ENCODE measurements around the gene ARL6. TPM values are rescaled to one million over a fixed set of nuclear protein-coding genes. Genes with fewer than 3 reads are reported as not detected.
A peak's percentile ranks its signal among the peaks of the same experiment; 100 is the strongest.

The ARL6 gene, protein sequence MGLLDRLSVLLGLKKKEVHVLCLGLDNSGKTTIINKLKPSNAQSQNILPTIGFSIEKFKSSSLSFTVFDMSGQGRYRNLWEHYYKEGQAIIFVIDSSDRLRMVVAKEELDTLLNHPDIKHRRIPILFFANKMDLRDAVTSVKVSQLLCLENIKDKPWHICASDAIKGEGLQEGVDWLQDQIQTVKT
- 1 to 10 TPM; 3.0 to 7.5 (median 5.8) TPM for total RNA-seq
- 1 to 10 TPM; 3.5 to 4.1 TPM for polyA plus RNA-seq
- 4.3 reads per million, percentile 22 among the genes with 10 or more reads in this experiment for total RNA-seq

DNA sequence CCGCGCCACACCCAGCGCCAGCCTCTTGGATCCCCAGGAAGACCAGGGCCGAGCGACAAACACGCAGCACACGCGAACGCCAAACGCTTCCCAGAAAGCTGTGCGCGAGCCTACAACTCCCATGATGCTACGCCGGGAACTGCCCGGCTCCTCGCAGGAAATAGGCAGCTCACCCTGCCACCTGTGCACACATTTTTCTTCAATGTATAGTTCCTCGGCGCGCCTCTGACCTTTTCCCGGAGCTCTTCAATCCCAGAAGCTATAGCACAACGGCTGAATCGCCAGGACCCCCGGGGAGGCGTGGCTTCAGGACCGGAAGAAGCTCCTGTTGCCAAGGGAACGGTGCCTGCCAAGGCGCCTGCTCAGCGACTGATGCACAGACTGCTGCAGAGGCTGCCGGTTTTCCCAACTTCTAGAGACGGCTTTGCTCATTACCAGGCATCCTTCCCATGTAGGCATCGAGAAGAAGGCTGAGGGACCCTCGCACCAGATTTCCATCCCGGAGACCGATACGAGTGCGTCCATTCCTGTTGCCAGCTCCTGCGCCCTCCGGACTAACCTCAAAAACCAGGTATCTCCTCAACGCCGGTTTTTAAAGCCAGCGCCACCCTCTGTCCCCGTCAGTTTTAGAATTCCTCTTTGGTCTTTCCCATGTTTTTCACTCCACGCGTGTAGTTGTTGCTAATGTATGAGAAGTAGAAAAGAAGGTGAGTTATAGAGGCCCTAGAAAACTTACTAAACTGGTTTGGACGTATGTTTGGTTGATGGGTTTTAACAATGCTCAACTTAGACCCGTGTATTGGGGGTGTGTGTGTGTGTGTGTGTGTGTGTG lies at the start of gene ARL6:
Gene ARL6, plus strand, starts transcription at position 352 of the 832 bp plus-strand sequence. CDS start 3,350 bp downstream, outside the sequence.
- H3K4me3 Mint-ChIP-seq = peak within 1 kb of the TSS; percentile 91 to 99 (median 98)
- intact Hi-C loops (cut with micrococcal nuclease) = loop anchor here (1.0 to 2.0 kb wide), 8 partner anchors 56 to 1136 kb away; partner anchors contain the start of genes CPOX (in 2 of the 2), DCBLD2 (in 2 of the 2) and RIOX2 (in 2 of the 2)
- POLR2A ChIA-PET = interaction anchor here (0.8 to 1.4 kb wide), 5 partner anchors 15 to 1137 kb away, joined by 3 to 6 read pairs (median 4); partner anchors contain the start of genes DCBLD2 and RIOX2
- H3K36me3 ChIP-seq (ENCODE audit: control insufficient read depth in 2 of 3, insufficient read depth in 3 of 3, low read length in 3 of 3) = peaks cover 0 to 6% (median 0%) of the 10 kb centered on the region in 3 experiments
- H3K4me1 ChIP-seq (ENCODE audit: control insufficient read depth in 2 of 2, insufficient read depth in 2 of 2, low read length in 2 of 2) = peaks cover 5 to 15% of the 10 kb centered on the region in 2 donors
- no peaks in the 10 kb centered on the region for H3K9me3 Mint-ChIP-seq
- peak within 1 kb of the TSS; percentile 98 for H3K4me3 ChIP-seq (ENCODE audit: low read length)
- ATAC-seq (peak; percentile 95), DNase-seq (peak; percentile 53 to 78 (median 73))
- peak within 1 kb of the TSS; percentile 90 to 97 (median 93) for H3K27ac Mint-ChIP-seq
- CTCF ChIA-PET = interaction anchor here (0.6 to 1.0 kb wide), 3 partner anchors 9 to 456 kb away, joined by 3 to 4 read pairs (median 3); no protein-coding TSS in a partner anchor
- H3K9me3 ChIP-seq (ENCODE audit: control insufficient read depth in 2 of 3, low read length in 3 of 3) = no peaks in the 10 kb centered on the region
- peaks cover 0 to 4% (median 0%) of the 10 kb centered on the region in 5 donors for H3K27me3 Mint-ChIP-seq
- peaks cover 0 to 7% (median 4%) of the 10 kb centered on the region in 5 donors for H3K36me3 Mint-ChIP-seq
- H3K27me3 ChIP-seq (ENCODE audit: control insufficient read depth in 2 of 2, insufficient read depth in 2 of 2, low read length in 2 of 2) = no peaks in the 10 kb centered on the region
- peak within 1 kb of the TSS; percentile 78 for H3K27ac ChIP-seq (ENCODE audit: low read depth, low read length)
- H3K4me1 Mint-ChIP-seq = peaks cover 9 to 36% (median 27%) of the 10 kb centered on the region in 7 donors

DNA sequence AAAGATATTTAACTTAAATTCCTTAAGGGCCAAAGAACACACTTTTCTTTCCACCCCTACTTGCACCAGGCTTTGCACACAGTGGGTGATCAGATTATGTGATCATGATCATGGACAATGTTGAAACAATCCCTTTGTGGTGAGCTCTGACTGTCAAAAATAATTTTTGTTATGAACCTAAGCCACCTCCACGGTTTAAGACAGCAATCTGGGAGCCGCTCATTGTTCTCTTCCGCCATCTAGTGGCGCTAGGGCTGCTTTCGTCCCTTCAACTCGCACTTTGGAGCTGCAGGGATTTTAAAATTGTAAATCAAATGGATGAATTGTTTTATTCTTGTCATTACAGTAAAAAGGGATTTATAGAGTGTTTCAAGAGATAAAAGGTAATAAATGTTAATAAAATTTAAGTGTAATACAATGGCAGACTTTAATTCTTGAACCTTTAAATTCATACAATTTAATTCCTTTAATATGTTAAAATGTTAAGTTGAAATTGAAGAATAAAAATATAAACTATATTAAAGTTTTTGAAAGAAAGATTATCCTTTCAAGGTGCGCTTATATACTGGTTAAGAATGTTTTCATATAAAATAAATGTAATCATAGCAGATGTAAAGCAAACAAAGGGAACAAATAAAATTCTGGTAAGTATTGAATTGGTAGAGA lies 45.3 kb upstream of the ARL6 start:
- no peaks in the 10 kb centered on the region for H3K4me1 ChIP-seq (ENCODE audit: control insufficient read depth in 2 of 2, insufficient read depth in 2 of 2, low read length in 2 of 2)
- H3K27ac Mint-ChIP-seq = peak overlapping the region in 1 of 9 donors; percentile 33
- intact Hi-C loops (cut with micrococcal nuclease) = loop anchor here (1.0 to 2.0 kb wide), 2 partner anchors 304 to 854 kb away; no protein-coding TSS in a partner anchor
- no peak overlapping the region for H3K27ac ChIP-seq (ENCODE audit: low read depth, low read length)
- H3K27me3 ChIP-seq (ENCODE audit: control insufficient read depth in 2 of 2, insufficient read depth in 2 of 2, low read length in 2 of 2) = no peaks in the 10 kb centered on the region
- peak overlapping the region in 6 of 10 donors; percentile 35 to 60 (median 48) for H3K4me3 Mint-ChIP-seq
- no peaks in the 10 kb centered on the region for H3K36me3 ChIP-seq (ENCODE audit: control insufficient read depth in 2 of 3, insufficient read depth in 3 of 3, low read length in 3 of 3)
- no peaks in the 10 kb centered on the region for H3K9me3 Mint-ChIP-seq
- peaks cover 0 to 20% (median 3%) of the 10 kb centered on the region in 5 donors for H3K27me3 Mint-ChIP-seq
- no peaks in the 10 kb centered on the region for H3K36me3 Mint-ChIP-seq
- H3K9me3 ChIP-seq (ENCODE audit: control insufficient read depth in 2 of 3, low read length in 3 of 3) = no peaks in the 10 kb centered on the region
- ATAC-seq (peak; percentile 95), DNase-seq (peak; percentile 12 to 63 (median 50))
- ChIA-PET CTCF (interaction anchor here (0.6 to 1.1 kb wide), 5 partner anchors 9 to 303 kb away, joined by 3 to 4 read pairs (median 3); no protein-coding TSS in a partner anchor), POLR2A (interaction anchor here (0.6 kb wide), 1 partner anchor 232 kb away, joined by 4 read pairs; no protein-coding TSS in a partner anchor)
- no peaks in the 10 kb centered on the region for H3K4me1 Mint-ChIP-seq
- H3K4me3 ChIP-seq (ENCODE audit: low read length) = no peak overlapping the region

DNA sequence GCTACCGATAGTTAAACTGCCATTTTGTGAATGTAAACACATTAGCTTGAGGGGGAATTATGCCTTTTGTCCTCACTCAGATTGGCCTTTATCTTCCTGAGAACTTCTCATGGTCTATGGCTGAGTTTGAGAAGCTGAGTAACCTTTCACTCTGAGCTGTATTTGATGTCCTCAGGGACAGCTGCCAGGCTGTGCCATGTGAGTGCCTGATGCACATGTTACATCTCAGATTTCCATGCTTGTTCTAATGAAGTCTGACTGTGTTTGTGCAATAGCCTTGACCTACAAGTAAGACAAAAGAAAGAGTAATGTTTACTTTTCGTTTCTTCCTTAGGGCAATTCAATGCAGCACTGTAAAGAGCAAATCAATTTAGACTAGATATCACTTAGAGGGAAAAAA lies 44.1 kb upstream of the ARL6 start:
- H3K4me3 Mint-ChIP-seq = no peak overlapping the region
- Histone ChIP-seq H3K4me1 (ENCODE audit: control insufficient read depth in 2 of 2, insufficient read depth in 2 of 2, low read length in 2 of 2) (no peaks in the 10 kb centered on the region), H3K4me3 (ENCODE audit: low read length) (no peak overlapping the region), H3K36me3 (ENCODE audit: control insufficient read depth in 2 of 3, insufficient read depth in 3 of 3, low read length in 3 of 3) (no peaks in the 10 kb centered on the region), H3K27me3 (ENCODE audit: control insufficient read depth in 2 of 2, insufficient read depth in 2 of 2, low read length in 2 of 2) (no peaks in the 10 kb centered on the region), H3K9me3 (ENCODE audit: control insufficient read depth in 2 of 3, low read length in 3 of 3) (no peaks in the 10 kb centered on the region), H3K27ac (ENCODE audit: low read depth, low read length) (no peak overlapping the region)
- DNase-seq = no peak
- no peaks in the 10 kb centered on the region for H3K9me3 Mint-ChIP-seq
- ChIA-PET POLR2A (no interaction called here), CTCF (interaction anchor here (1.0 kb wide), 1 partner anchor 15 kb away, joined by 4 read pairs; no protein-coding TSS in a partner anchor)
- peaks cover 0 to 22% (median 3%) of the 10 kb centered on the region in 5 donors for H3K27me3 Mint-ChIP-seq
- no peak overlapping the region for H3K27ac Mint-ChIP-seq
- no peaks in the 10 kb centered on the region for H3K36me3 Mint-ChIP-seq
- H3K4me1 Mint-ChIP-seq = no peaks in the 10 kb centered on the region
- intact Hi-C loops (cut with micrococcal nuclease) = no loop called here
- ATAC-seq = no peak

DNA sequence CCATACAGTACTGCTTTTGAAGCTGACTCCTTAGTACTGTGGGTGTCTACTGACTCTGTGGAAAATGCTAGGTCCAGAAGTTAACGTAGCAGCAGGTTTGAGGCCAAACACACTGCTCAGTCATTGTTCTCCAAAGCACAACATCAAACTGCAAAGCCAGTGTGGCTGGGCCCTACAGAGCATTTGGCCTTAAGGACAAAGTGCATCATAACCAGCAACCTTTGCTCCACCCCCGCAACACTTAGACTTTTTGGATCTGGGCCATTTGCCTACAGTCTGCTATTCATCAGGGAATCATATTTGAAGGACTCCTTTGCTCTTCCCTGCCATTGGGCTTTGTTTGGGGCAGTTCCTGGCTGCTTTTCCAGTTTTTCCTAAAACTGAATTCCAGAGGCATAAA lies 43.1 kb upstream of the ARL6 start:
- POLR2A ChIA-PET = no interaction called here

DNA sequence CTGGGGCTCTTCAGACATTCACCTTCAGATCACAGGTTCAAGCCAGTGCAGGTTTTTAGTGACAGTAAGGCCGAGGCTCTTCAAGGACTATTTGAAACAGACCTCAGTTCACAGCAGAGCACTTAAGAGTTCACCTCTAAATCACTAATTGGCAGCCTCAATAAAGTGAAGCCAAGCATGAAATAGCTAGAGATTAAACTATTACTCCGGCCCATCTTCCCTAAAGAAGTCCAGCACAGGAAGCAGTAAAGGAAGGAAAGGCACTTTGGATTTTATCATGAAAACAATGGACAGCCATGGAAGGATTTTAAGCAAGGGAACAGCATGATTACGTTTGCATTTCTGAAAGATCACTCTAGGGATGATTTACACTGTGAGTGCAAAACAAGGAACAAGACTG lies 27.6 kb upstream of the ARL6 start:
- Mint-ChIP-seq H3K4me1 (no peaks in the 10 kb centered on the region), H3K27me3 (peaks cover 2 to 38% (median 15%) of the 10 kb centered on the region in 5 donors), H3K4me3 (no peak overlapping the region), H3K27ac (no peak overlapping the region), H3K9me3 (no peaks in the 10 kb centered on the region), H3K36me3 (no peaks in the 10 kb centered on the region)
- intact Hi-C loops (cut with micrococcal nuclease) = no loop called here
- Histone ChIP-seq H3K36me3 (ENCODE audit: control insufficient read depth in 2 of 3, insufficient read depth in 3 of 3, low read length in 3 of 3) (no peaks in the 10 kb centered on the region), H3K27me3 (ENCODE audit: control insufficient read depth in 2 of 2, insufficient read depth in 2 of 2, low read length in 2 of 2) (no peaks in the 10 kb centered on the region), H3K4me1 (ENCODE audit: control insufficient read depth in 2 of 2, insufficient read depth in 2 of 2, low read length in 2 of 2) (no peaks in the 10 kb centered on the region), H3K27ac (ENCODE audit: low read depth, low read length) (no peak overlapping the region), H3K9me3 (ENCODE audit: control insufficient read depth in 2 of 3, low read length in 3 of 3) (no peaks in the 10 kb centered on the region), H3K4me3 (ENCODE audit: low read length) (no peak overlapping the region)
- ATAC-seq (no peak), DNase-seq (no peak)
- ChIA-PET CTCF (no interaction called here), POLR2A (no interaction called here)

More for the DNA sequence above, 43.1 kb upstream of the ARL6 start:
- intact Hi-C loops (cut with micrococcal nuclease) = no loop called here
- Histone ChIP-seq H3K4me1 (ENCODE audit: control insufficient read depth in 2 of 2, insufficient read depth in 2 of 2, low read length in 2 of 2) (no peaks in the 10 kb centered on the region), H3K4me3 (ENCODE audit: low read length) (no peak overlapping the region), H3K27me3 (ENCODE audit: control insufficient read depth in 2 of 2, insufficient read depth in 2 of 2, low read length in 2 of 2) (no peaks in the 10 kb centered on the region), H3K27ac (ENCODE audit: low read depth, low read length) (no peak overlapping the region), H3K9me3 (ENCODE audit: control insufficient read depth in 2 of 3, low read length in 3 of 3) (no peaks in the 10 kb centered on the region), H3K36me3 (ENCODE audit: control insufficient read depth in 2 of 3, insufficient read depth in 3 of 3, low read length in 3 of 3) (no peaks in the 10 kb centered on the region)
- CTCF ChIA-PET = no interaction called here
- Mint-ChIP-seq H3K9me3 (no peaks in the 10 kb centered on the region), H3K27ac (no peak overlapping the region), H3K27me3 (peaks cover 0 to 24% (median 0%) of the 10 kb centered on the region in 5 donors), H3K4me3 (no peak overlapping the region), H3K36me3 (no peaks in the 10 kb centered on the region), H3K4me1 (no peaks in the 10 kb centered on the region)
- no peak for DNase-seq
- no peak for ATAC-seq

DNA sequence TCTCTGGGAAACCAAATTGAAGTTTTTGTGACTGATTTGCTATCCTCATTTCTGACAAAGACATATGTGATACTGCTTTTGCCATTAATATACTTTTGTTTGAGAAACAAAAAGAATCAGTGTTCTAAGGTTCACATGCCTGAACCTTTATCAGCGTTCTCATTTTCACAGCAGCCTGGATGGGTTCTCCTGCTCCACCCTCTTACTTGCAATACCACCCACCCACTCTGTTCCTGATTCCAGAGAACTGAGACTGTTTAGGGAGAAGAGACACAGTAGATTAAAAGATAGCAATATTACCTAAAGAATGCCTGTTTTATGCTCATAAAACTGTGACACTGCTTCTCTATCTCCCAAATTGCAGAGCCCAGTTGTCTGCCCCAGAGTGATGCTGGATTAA lies 25.8 kb upstream of the ARL6 start:
- DNase-seq (no peak), ATAC-seq (no peak)
- Histone ChIP-seq H3K4me1 (ENCODE audit: control insufficient read depth in 2 of 2, insufficient read depth in 2 of 2, low read length in 2 of 2) (no peaks in the 10 kb centered on the region), H3K9me3 (ENCODE audit: control insufficient read depth in 2 of 3, low read length in 3 of 3) (no peaks in the 10 kb centered on the region), H3K27ac (ENCODE audit: low read depth, low read length) (no peak overlapping the region), H3K4me3 (ENCODE audit: low read length) (no peak overlapping the region), H3K36me3 (ENCODE audit: control insufficient read depth in 2 of 3, insufficient read depth in 3 of 3, low read length in 3 of 3) (no peaks in the 10 kb centered on the region), H3K27me3 (ENCODE audit: control insufficient read depth in 2 of 2, insufficient read depth in 2 of 2, low read length in 2 of 2) (no peaks in the 10 kb centered on the region)
- Mint-ChIP-seq H3K9me3 (no peaks in the 10 kb centered on the region), H3K4me3 (no peak overlapping the region), H3K27ac (no peak overlapping the region), H3K36me3 (no peaks in the 10 kb centered on the region), H3K4me1 (no peaks in the 10 kb centered on the region), H3K27me3 (peaks cover 0 to 42% (median 12%) of the 10 kb centered on the region in 5 donors)
- ChIA-PET POLR2A (no interaction called here), CTCF (interaction anchor here (0.6 kb wide), 1 partner anchor 50 kb away, joined by 5 read pairs; no protein-coding TSS in a partner anchor)
- intact Hi-C loops (cut with micrococcal nuclease) = no loop called here
